ENCODE results near the gene ZBTB34. TPM values are rescaled to one million over a fixed set of nuclear protein-coding genes. Genes with fewer than 3 reads are reported as not detected.

The ZBTB34 gene
- total RNA-seq, 1 experiment from 2014 or later: 12.0 TPM

GRCh38 chr9:126907058-126907457 lies 46.6 kb downstream of the ZBTB34 start:
- DNase-seq (ENCODE audit: low spot score): no peak
- in situ Hi-C loops (cut with HindIII; ENCODE audit: low sequenced_read_pairs): no loop called here

GRCh38 chr9:126914458-126915280 lies 54.2 kb downstream of the ZBTB34 start, which contains the start of gene RALGPS1:
Gene RALGPS1, plus strand, starts transcription at chr9:126914782. Its CDS starts 47,508 bp downstream, at chr9:126962290.
- in situ Hi-C loops (cut with HindIII; ENCODE audit: low sequenced_read_pairs): no loop called here

GRCh38 chr9:126915281-126915816 lies 54.9 kb downstream of the ZBTB34 start:
- DNase-seq (ENCODE audit: low spot score): peak; percentile 49
- in situ Hi-C loops (cut with HindIII; ENCODE audit: low sequenced_read_pairs): no loop called here

More at GRCh38 chr9:126914458-126915280, 54.2 kb downstream of the ZBTB34 start, which contains the start of gene RALGPS1:
- DNase-seq (ENCODE audit: low spot score): peak; percentile 96

GRCh38 chr9:126915846-126916543 lies 55.6 kb downstream of the ZBTB34 start:
- in situ Hi-C loops (cut with HindIII; ENCODE audit: low sequenced_read_pairs): no loop called here
- DNase-seq (ENCODE audit: low spot score): peak; percentile 50

- in situ Hi-C loops (cut with HindIII; ENCODE audit: low sequenced_read_pairs): no loop called here
- DNase-seq (ENCODE audit: low spot score): no peak
Observed at GRCh38 chr9:126916909-126917308, 56.5 kb downstream of the ZBTB34 start.

- DNase-seq (ENCODE audit: low spot score): no peak
- in situ Hi-C loops (cut with HindIII; ENCODE audit: low sequenced_read_pairs): no loop called here
Observed at GRCh38 chr9:126919193-126919592, 58.8 kb downstream of the ZBTB34 start.

GRCh38 chr9:126925876-126926275 lies 65.4 kb downstream of the ZBTB34 start:
- in situ Hi-C loops (cut with HindIII; ENCODE audit: low sequenced_read_pairs): no loop called here
- no peak for DNase-seq (ENCODE audit: low spot score)

- in situ Hi-C loops (cut with HindIII; ENCODE audit: low sequenced_read_pairs): no loop called here
- no peak for DNase-seq (ENCODE audit: low spot score)
Observed at GRCh38 chr9:126926364-126926763, 65.9 kb downstream of the ZBTB34 start.

- DNase-seq (ENCODE audit: low spot score): no peak
- in situ Hi-C loops (cut with HindIII; ENCODE audit: low sequenced_read_pairs): no loop called here
Observed at GRCh38 chr9:126927419-126927818, 67.0 kb downstream of the ZBTB34 start.

- in situ Hi-C loops (cut with HindIII; ENCODE audit: low sequenced_read_pairs): no loop called here
Observed at GRCh38 chr9:126932871-126933321, 72.5 kb downstream of the ZBTB34 start.

GRCh38 chr9:126933334-126933980 lies 73.0 kb downstream of the ZBTB34 start:
- no peak for DNase-seq (ENCODE audit: low spot score)
- in situ Hi-C loops (cut with HindIII; ENCODE audit: low sequenced_read_pairs): no loop called here

More at GRCh38 chr9:126932871-126933321, 72.5 kb downstream of the ZBTB34 start:
- no peak for DNase-seq (ENCODE audit: low spot score)

- in situ Hi-C loops (cut with HindIII; ENCODE audit: low sequenced_read_pairs): no loop called here
Observed at GRCh38 chr9:126934441-126934840, 74.0 kb downstream of the ZBTB34 start.

More at GRCh38 chr9:126934441-126934840, 74.0 kb downstream of the ZBTB34 start:
- no peak for DNase-seq (ENCODE audit: low spot score)

Other genes starting within 250 kb of the ZBTB34 start
- gene LMX1B, start 246.7 kb upstream of the ZBTB34 start, total RNA-seq (2014; rRNA removed; shearing (Covaris generic)): 53.5 and 89.1 TPM in 2 replicates
- 3.5 and 4.3 TPM in 2 replicates for gene ZBTB43, start 55.6 kb upstream of the ZBTB34 start, total RNA-seq (2014; rRNA removed; shearing (Covaris generic))
- 0.49 and 3.7 TPM in 2 replicates for gene RALGPS1, start 54.1 kb downstream of the ZBTB34 start, total RNA-seq (2014; rRNA removed; shearing (Covaris generic))

Data from G401 (cell line).